HG02870 (cell line): Measurements from ENCODE around the gene MAD1L1.
"Not testable (repeated sequence)": the region's sequence is repeated elsewhere in the genome, so short reads cannot be mapped to it uniquely, and the experiment has no call there.

ENCODE experiments used
- ATAC-seq: cut with Tn5 transposase; IDR thresholded peaks from one replicate; pipeline ENCODE4 v1.9.1; 2021; ENCODE audit warnings: mild to moderate bottlenecking, moderate library complexity; ENCODE audit not compliant: unreplicated experiment

Gene MAD1L1

GRCh38 chr7:1978656-1979590 lies 253.8 kb downstream of the MAD1L1 start:
- ATAC-seq, result no peak

GRCh38 chr7:1977876-1978441 lies 254.8 kb downstream of the MAD1L1 start:
- ATAC-seq, result no peak

GRCh38 chr7:1977059-1977875 lies 255.5 kb downstream of the MAD1L1 start:
- no peak for ATAC-seq

DNA sequence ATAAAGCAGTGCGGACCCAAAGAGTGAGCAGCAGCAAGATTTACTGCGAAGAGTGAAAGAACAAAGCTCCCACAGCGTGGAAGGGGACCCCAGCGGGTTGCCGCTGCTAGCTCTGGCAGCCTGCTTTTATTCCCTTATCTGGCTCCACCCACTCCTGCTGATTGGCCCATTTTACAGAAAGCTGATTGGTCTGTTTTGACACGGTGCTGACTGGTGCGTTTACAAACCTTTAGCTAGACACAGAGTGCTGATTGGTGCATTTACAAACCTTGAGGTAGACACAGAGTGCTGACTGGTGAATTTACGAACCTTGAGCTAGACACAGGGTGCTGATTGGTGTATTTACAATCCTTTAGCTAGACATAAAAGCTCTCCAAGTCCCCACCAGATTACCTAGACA lies 256.2 kb downstream of the MAD1L1 start:
- not testable (repeated sequence) for ATAC-seq

GRCh38 chr7:1975581-1975980 lies 257.2 kb downstream of the MAD1L1 start:
- no peak for ATAC-seq

DNA sequence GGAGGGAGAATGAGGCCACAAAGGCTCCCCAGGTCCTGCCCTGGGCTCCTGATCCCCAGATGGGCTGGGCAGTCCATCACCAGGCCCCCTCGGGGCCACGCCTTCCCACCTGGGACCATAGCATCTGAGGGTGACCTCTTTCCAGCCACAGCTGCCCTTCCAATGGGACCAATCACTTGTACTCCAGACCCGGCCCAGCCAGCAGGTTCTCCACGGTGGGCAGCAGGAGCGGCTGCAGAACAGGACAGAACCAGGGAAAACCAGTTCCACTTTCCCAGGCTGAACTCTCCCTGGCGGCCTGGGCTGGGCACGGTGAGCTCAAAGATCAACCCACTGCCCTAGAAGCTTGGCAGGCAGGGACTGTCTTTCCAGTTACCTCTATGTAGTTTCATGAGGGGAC lies 257.6 kb downstream of the MAD1L1 start:
- no peak for ATAC-seq

GRCh38 chr7:1974290-1975101 lies 258.2 kb downstream of the MAD1L1 start:
- no peak for ATAC-seq

DNA sequence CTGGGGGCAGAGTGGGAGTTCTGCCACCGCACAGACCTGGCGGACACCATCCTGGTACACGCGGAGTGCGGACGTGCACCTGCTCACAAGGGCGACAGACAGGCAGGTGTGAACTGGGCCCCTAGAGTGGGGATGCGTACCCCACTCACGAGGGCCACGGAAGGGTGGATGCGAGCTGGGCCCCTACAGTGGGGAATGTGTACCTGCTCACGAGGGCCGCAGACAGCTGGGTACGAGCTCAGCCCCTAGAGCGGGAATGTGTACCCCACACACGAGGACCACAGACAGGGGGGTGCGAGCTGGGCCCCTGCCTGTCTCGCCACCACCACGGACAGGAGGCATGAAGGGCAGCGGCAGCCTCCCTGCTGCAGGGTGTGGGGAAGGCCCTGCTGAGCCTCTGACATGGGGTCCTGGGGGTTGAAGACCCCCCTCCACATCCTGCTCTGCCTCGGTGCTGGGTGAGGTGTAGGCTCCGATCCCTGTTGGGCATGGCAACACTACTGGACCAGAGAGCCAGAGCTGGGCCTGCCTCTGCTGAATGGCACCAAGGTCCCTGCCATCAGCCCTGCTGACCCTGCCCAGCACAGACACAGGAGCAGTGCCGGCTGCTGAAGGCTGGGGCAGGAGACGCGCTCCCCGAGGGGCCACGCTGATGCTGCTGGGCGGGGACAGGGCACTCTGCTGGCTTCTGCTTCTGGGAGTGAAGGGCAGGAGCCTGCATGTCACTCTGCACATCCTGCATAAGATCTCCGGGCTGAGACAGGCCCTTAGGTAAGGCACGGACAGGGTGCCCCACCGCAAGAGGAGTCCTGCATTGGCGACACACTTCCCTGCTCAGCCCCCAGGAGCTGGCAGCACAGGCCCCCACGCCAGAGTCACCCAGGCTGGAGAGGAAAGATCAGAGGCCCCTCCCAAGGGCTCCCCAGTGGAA lies 259.2 kb downstream of the MAD1L1 start:
- ATAC-seq, result no peak

- ATAC-seq, result no peak
These were observed 260.0 kb downstream of the MAD1L1 start for GRCh38 chr7:1972744-1973143.

DNA sequence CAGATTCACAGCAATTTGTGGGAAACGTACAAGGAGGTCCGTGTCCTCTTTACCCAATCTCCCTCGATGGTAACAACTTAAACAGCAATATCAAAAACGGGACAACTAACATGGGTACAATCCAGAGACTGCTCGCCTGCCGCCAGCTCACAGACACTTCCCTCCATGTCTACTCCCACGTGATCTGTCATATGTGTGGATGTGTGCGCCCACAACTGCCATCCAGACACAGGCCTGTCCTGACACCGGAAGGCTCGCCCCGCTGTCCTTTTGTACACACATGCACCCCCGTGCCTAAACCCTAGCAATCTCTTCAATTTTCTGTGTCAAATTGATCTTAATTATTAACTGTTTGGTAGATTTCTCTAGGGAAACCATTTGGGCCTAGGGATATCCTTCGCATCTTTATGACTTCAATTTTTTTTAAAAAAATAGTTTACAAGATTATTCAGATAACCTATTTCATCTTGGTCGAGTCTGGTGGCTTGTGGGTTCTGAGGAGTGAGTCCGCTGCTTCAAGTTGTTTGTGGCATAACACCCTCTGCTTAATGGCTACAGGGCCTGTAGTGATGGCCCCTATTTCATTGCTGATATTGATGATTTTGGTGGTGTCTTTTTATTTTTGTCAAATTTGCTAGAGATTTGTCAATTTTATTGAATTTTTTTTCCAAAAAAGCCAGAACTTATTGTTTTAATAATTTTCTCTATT lies 260.6 kb downstream of the MAD1L1 start:
- no peak for ATAC-seq

DNA sequence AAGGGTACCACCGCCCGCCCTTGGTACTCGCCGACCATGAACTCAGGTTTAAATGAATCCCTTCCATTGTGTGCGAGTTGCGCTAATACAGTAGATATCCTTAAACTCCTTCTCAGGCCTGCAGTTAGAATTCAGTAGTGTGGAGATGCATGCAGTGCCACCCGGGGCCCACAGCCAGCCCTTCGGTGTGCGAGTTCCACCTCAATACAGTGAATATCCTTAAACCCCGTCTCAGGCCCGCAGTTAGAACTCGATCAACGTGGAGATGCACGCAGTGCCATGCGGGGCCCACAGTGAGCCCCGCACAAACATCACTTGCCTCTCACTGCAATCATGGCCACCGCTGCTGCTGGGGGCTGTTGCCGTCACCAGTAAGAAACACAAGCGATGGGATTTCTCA lies 261.9 kb downstream of the MAD1L1 start:
- ATAC-seq, result no peak

GRCh38 chr7:1970285-1970660 lies 262.5 kb downstream of the MAD1L1 start:
- not testable (repeated sequence) for ATAC-seq

- no peak for ATAC-seq
These were observed 263.1 kb downstream of the MAD1L1 start for GRCh38 chr7:1969459-1970284.

GRCh38 chr7:1968397-1969111 lies 264.2 kb downstream of the MAD1L1 start:
- ATAC-seq, result no peak

- ATAC-seq, result no peak
These were observed 265.0 kb downstream of the MAD1L1 start for GRCh38 chr7:1967512-1968396.

DNA sequence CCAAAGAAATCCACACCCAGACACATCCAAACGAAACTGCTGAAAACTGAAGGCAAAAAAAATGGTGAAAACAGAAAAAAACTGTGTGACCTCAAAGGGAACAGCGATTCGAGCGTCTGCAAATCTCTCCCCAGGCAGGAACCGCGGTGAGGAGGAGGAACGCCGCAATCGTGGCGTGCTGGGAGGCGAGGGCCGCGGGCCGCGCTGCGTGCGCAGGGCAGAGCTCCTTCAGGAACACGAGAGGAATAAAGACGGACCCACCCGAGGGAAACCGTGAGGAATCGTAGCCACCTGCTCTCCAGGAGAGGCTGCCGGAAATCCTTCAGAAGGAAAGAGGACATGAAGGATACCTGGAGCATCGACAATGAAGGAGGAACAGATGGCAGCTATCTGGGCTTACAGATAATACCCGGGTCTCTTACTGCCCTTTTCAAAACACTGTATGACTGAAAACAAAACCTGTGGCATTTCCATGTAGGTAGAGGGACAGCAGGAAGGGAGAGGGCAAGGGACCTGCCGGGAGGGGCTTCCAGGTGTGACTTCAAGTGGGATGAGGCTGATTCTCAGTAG lies 266.0 kb downstream of the MAD1L1 start:
- no peak for ATAC-seq
